GM21576 (cell line): Measurements from ENCODE around the gene PDK3.
A peak's percentile ranks its signal among the peaks of the same experiment; 100 is the strongest.

Source experiments
- ATAC-seq: cut with Tn5 transposase; IDR thresholded peaks from one replicate; pipeline ENCODE4 v1.9.1; 2021; ENCODE audit warnings: mild to moderate bottlenecking, moderate library complexity; ENCODE audit not compliant: unreplicated experiment

PDK3 gene

GRCh38 chrX:24480400-24480865 lies 15.3 kb downstream of the PDK3 start:
- ATAC-seq, result peak; percentile 28

- no peak for ATAC-seq
These were observed 17.8 kb downstream of the PDK3 start for GRCh38 chrX:24482823-24483415.

- no peak for ATAC-seq
These were observed 18.5 kb downstream of the PDK3 start for GRCh38 chrX:24483596-24483995.

GRCh38 chrX:24485323-24485722 lies 20.2 kb downstream of the PDK3 start:
- no peak for ATAC-seq

- ATAC-seq, result no peak
These were observed 21.0 kb downstream of the PDK3 start for GRCh38 chrX:24485976-24486680.

- ATAC-seq, result no peak
These were observed 22.5 kb downstream of the PDK3 start for GRCh38 chrX:24487571-24487970.

- ATAC-seq, result no peak
These were observed 26.7 kb downstream of the PDK3 start for GRCh38 chrX:24491741-24492140.

GRCh38 chrX:24493740-24494581 lies 28.9 kb downstream of the PDK3 start:
- ATAC-seq, result no peak

GRCh38 chrX:24494647-24495075 lies 29.6 kb downstream of the PDK3 start:
- no peak for ATAC-seq

GRCh38 chrX:24495700-24496099 lies 30.6 kb downstream of the PDK3 start:
- no peak for ATAC-seq

GRCh38 chrX:24498181-24498580 lies 33.1 kb downstream of the PDK3 start:
- no peak for ATAC-seq

GRCh38 chrX:24498975-24499374 lies 33.9 kb downstream of the PDK3 start:
- peak; percentile 51 for ATAC-seq

GRCh38 chrX:24506082-24506481 lies 41.0 kb downstream of the PDK3 start:
- ATAC-seq, result no peak

GRCh38 chrX:24508375-24508774 lies 43.3 kb downstream of the PDK3 start:
- ATAC-seq, result no peak

- ATAC-seq, result peak; percentile 94
These were observed 48.3 kb downstream of the PDK3 start for GRCh38 chrX:24513416-24513815.

- ATAC-seq, result no peak
These were observed 50.4 kb downstream of the PDK3 start for GRCh38 chrX:24515447-24515846.

GRCh38 chrX:24520472-24520871 lies 55.4 kb downstream of the PDK3 start:
- no peak for ATAC-seq

- ATAC-seq, result no peak
These were observed 60.4 kb downstream of the PDK3 start for GRCh38 chrX:24525455-24525854.

GRCh38 chrX:24526616-24527015 lies 61.5 kb downstream of the PDK3 start:
- ATAC-seq, result no peak

GRCh38 chrX:24528605-24529004 lies 63.5 kb downstream of the PDK3 start:
- no peak for ATAC-seq

GRCh38 chrX:24536551-24536950 lies 71.5 kb downstream of the PDK3 start:
- ATAC-seq, result no peak

GRCh38 chrX:24542756-24543155 lies 77.7 kb downstream of the PDK3 start:
- ATAC-seq, result no peak
